Medulla oblongata (tissue), 1 donor: Measurements from ENCODE around the gene PHTF2.
"Not testable (repeated sequence)": the region's sequence is repeated elsewhere in the genome, so short reads cannot be mapped to it uniquely, and the experiment has no call there.

Experiments used
- DNase-seq: peaks from one replicate; pipeline ENCODE4 v3.0.0-alpha.2; 2015; ENCODE audit errors: extremely low spot score

PHTF2 gene

GRCh38 chr7:77830649-77831355 is 32.2 kb downstream of the PHTF2 start:
- DNase-seq: no peak

- no peak for DNase-seq
Observed at GRCh38 chr7:77831481-77831880, 32.9 kb downstream of the PHTF2 start.

GRCh38 chr7:77831953-77832352 is 33.4 kb downstream of the PHTF2 start:
- no peak for DNase-seq

- no peak for DNase-seq
Observed at GRCh38 chr7:77833136-77833535, 34.6 kb downstream of the PHTF2 start.

- not testable (repeated sequence) for DNase-seq
Observed at GRCh38 chr7:77836425-77836824, 37.9 kb downstream of the PHTF2 start.

- no peak for DNase-seq
Observed at GRCh38 chr7:77837275-77837674, 38.7 kb downstream of the PHTF2 start.

GRCh38 chr7:77837966-77838365 is 39.4 kb downstream of the PHTF2 start:
- no peak for DNase-seq

GRCh38 chr7:77838929-77839491 is 40.4 kb downstream of the PHTF2 start:
- no peak for DNase-seq

GRCh38 chr7:77839919-77840318 is 41.3 kb downstream of the PHTF2 start:
- no peak for DNase-seq

GRCh38 chr7:77843194-77843593 is 44.6 kb downstream of the PHTF2 start:
- no peak for DNase-seq

- DNase-seq: no peak
Observed at GRCh38 chr7:77846317-77847092, 47.9 kb downstream of the PHTF2 start.

- DNase-seq: peak; percentile 37
Observed at GRCh38 chr7:77855371-77856083, 57.0 kb downstream of the PHTF2 start.

- no peak for DNase-seq
Observed at GRCh38 chr7:77858278-77858677, 59.7 kb downstream of the PHTF2 start.

- no peak for DNase-seq
Observed at GRCh38 chr7:77859343-77859742, 60.8 kb downstream of the PHTF2 start.

- DNase-seq: no peak
Observed at GRCh38 chr7:77862691-77863090, 64.1 kb downstream of the PHTF2 start.

- no peak for DNase-seq
Observed at GRCh38 chr7:77863860-77864259, 65.3 kb downstream of the PHTF2 start.

- no peak for DNase-seq
Observed at GRCh38 chr7:77866370-77866769, 67.8 kb downstream of the PHTF2 start.

GRCh38 chr7:77866786-77867536 is 68.4 kb downstream of the PHTF2 start:
- DNase-seq: no peak

GRCh38 chr7:77867537-77867865 is 68.9 kb downstream of the PHTF2 start:
- DNase-seq: no peak

GRCh38 chr7:77872256-77872655 is 73.7 kb downstream of the PHTF2 start:
- not testable (repeated sequence) for DNase-seq

GRCh38 chr7:77873416-77874327 is 75.1 kb downstream of the PHTF2 start:
- not testable (repeated sequence) for DNase-seq
